Activated naive CD4-positive, alpha-beta T cell treated with anti-CD3 and anti-CD28 coated beads, Interleukin-2, amount 50 U/mL, for 72 hours (primary cell): ENCODE measurements around the gene MAP1LC3B. TPM values are rescaled to one million over a fixed set of nuclear protein-coding genes. Genes with fewer than 3 reads are reported as not detected.
A peak's percentile ranks its signal among the peaks of the same experiment; 100 is the strongest.
"Not testable (repeated sequence)": the region's sequence is repeated elsewhere in the genome, so short reads cannot be mapped to it uniquely, and the experiment has no call there.

Experiments used
- ATAC-seq, 2 donors: fragments of 150-1000 bp; cut with Tn5 transposase; 2 replicates each; pipeline ENCODE4 v1.10.0; 2021; ENCODE audit warnings: mild to moderate bottlenecking in 2 of 2, moderate library complexity in 2 of 2
- DNase-seq, 2 donors: peaks; one replicate each; pipeline ENCODE4 v3.0.0; 2021 to 2022; ENCODE audit warnings: low spot score in 2 of 2
- H3K27ac Mint-ChIP-seq, 2 donors: one replicate each; pipeline ENCODE4 v1.8.0; 2022; ENCODE audit warnings: mild to moderate bottlenecking in 2 of 2, mixed read lengths in 2 of 2
- H3K36me3 Mint-ChIP-seq, 2 donors: one replicate each; pipeline ENCODE4 v1.8.0; 2022; ENCODE audit warnings: mixed read lengths in 2 of 2
- H3K9me3 Mint-ChIP-seq, 2 donors: one replicate each; pipeline ENCODE4 v1.8.0; 2022; ENCODE audit warnings: mixed read lengths in 2 of 2
- total RNA-seq, 2 donors: library from RNA; stranded (reverse); gene quantifications; one replicate each; pipeline ENCODE4 v1.2.3, GENCODE V29; 2022

MAP1LC3B gene
- total RNA-seq, 2 donors from 2014 or later, result 64.7 to 83.4 TPM

DNA sequence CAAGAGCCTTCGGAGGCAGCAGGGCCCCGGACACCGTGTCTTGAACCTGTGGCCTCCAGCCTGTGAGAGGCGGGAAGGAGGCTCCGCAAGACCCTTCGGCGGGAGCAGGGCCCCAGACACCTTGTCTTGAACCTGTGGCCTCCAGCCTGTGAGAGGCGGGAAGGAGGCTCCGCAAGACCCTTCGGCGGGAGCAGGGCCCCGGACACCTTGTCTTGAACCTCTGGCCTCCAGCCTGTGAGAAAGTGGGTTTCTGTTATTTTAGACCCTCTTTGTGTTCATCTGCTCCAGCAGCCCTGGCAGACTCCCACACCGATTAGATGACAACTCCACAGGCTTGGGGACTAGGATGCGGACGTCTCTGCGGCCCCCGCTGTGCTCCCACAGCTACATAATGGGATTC is 38.5 kb upstream of the MAP1LC3B start:
- ATAC-seq (no peak), DNase-seq (no peak)
- Mint-ChIP-seq H3K36me3 (peaks cover 0 to 4% of the 10 kb centered on the region in 2 donors), H3K9me3 (no peaks in the 10 kb centered on the region), H3K27ac (no peak overlapping the region)

- Mint-ChIP-seq H3K9me3 (no peaks in the 10 kb centered on the region), H3K27ac (peak overlapping the region in 1 of 2 donors; percentile 12), H3K36me3 (peaks cover 0 to 5% of the 10 kb centered on the region in 2 donors)
- DNase-seq, result no peak
- no peak for ATAC-seq
Observed at GRCh38 chr16:87356491-87356853, 35.7 kb upstream of the MAP1LC3B start.

- Mint-ChIP-seq H3K36me3 (peaks cover 0 to 5% of the 10 kb centered on the region in 2 donors), H3K27ac (peak overlapping the region in 1 of 2 donors; percentile 4), H3K9me3 (no peaks in the 10 kb centered on the region)
- ATAC-seq (no peak), DNase-seq (no peak)
Observed at GRCh38 chr16:87358250-87358649, 33.9 kb upstream of the MAP1LC3B start.

DNA sequence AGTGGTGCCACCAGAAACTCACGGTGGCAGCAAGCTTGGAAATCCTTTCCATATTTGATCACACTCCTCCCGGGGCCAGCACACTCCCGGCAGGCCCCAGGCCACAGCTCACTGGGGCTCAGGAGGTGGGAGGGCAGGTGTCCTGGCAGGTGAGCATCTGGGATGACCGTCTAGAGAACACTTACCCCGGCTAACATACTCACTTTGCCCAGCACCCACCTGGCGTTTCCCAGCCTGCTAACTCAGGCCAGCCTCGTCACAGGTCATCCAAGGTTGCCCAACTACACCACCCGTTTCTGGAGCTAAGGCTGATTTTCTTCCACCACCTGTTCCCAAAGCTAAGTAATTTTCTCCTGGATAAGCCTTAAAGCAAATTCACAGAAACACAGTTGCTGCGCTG is 33.4 kb upstream of the MAP1LC3B start:
- Mint-ChIP-seq H3K9me3 (no peaks in the 10 kb centered on the region), H3K27ac (no peak overlapping the region), H3K36me3 (peaks cover 0 to 5% of the 10 kb centered on the region in 2 donors)
- DNase-seq (no peak), ATAC-seq (no peak)

- DNase-seq (no peak), ATAC-seq (no peak)
- no peaks in the 10 kb centered on the region for H3K9me3 Mint-ChIP-seq
- H3K36me3 Mint-ChIP-seq, result peaks cover 0 to 5% of the 10 kb centered on the region in 2 donors
- H3K27ac Mint-ChIP-seq, result no peak overlapping the region
Observed at GRCh38 chr16:87359121-87359520, 33.0 kb upstream of the MAP1LC3B start.

GRCh38 chr16:87360862-87361610 is 31.1 kb upstream of the MAP1LC3B start:
- H3K36me3 Mint-ChIP-seq, result peaks cover 0 to 5% of the 10 kb centered on the region in 2 donors
- DNase-seq (no peak), ATAC-seq (no peak)
- no peaks in the 10 kb centered on the region for H3K9me3 Mint-ChIP-seq
- H3K27ac Mint-ChIP-seq, result peak overlapping the region; percentile 60 to 67

GRCh38 chr16:87361916-87362619 is 30.1 kb upstream of the MAP1LC3B start:
- ATAC-seq, result no peak
- DNase-seq, result no peak
- Mint-ChIP-seq H3K36me3 (peaks cover 0 to 5% of the 10 kb centered on the region in 2 donors), H3K27ac (no peak overlapping the region), H3K9me3 (no peaks in the 10 kb centered on the region)

GRCh38 chr16:87362828-87363559 is 29.1 kb upstream of the MAP1LC3B start:
- ATAC-seq, H3K36me3 Mint-ChIP-seq, DNase-seq, H3K9me3 Mint-ChIP-seq: not testable (repeated sequence)
- H3K27ac Mint-ChIP-seq, result peak overlapping the region in 1 of 2 donors; percentile 17

- DNase-seq (no peak), ATAC-seq (peak in 1 of 2 donors; percentile 16)
- Mint-ChIP-seq H3K27ac (peak overlapping the region; percentile 17 to 57), H3K9me3 (no peaks in the 10 kb centered on the region), H3K36me3 (peaks cover 0 to 5% of the 10 kb centered on the region in 2 donors)
Observed at GRCh38 chr16:87363771-87364455, 28.2 kb upstream of the MAP1LC3B start.

GRCh38 chr16:87365021-87365713 is 27.0 kb upstream of the MAP1LC3B start:
- no peak for DNase-seq
- H3K36me3 Mint-ChIP-seq, result no peaks in the 10 kb centered on the region
- ATAC-seq, result no peak
- H3K27ac Mint-ChIP-seq, result peak overlapping the region; percentile 13 to 69
- no peaks in the 10 kb centered on the region for H3K9me3 Mint-ChIP-seq

DNA sequence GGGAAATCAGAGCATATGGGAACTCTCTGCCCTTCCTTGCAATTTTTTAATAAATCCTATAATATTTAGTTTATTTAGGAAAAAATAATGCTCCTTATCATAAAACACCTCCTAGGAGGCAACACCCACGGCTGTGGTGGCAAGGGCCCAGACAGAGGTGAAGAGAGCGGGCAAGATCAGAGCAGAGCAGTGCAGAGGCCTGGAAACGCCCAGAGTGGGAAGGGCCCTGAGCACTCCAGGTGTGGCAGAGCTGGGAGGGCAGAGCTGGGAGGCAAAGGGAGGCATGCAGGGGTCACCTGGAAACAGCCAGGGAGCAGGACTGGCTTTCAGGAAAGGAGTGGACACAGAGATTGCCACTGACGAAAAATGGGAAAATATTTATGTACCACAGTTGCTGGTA is 25.8 kb upstream of the MAP1LC3B start:
- DNase-seq (no peak), ATAC-seq (no peak)
- Mint-ChIP-seq H3K27ac (peak overlapping the region; percentile 69 to 72), H3K9me3 (no peaks in the 10 kb centered on the region), H3K36me3 (no peaks in the 10 kb centered on the region)

DNA sequence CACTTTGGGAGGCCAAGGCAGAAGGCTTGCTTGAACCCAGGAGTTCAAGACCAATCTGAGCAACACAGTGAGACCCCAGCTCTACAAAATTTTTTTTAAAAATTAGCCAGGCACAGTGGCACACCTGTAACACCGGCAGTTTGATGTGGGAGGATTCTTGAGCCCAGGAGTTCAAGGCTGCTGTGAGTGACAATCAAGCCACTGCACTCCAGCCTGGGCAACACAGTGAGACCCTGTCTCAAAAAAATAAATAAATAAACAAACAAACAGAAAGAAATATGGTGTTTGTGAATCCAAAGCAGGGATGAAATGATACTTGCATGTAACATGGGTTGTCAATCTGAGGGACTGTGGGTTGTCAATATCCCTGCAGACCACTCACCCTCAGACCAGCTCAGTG is 25.2 kb upstream of the MAP1LC3B start:
- Mint-ChIP-seq H3K27ac (no peak overlapping the region), H3K9me3 (no peaks in the 10 kb centered on the region), H3K36me3 (no peaks in the 10 kb centered on the region)
- DNase-seq (no peak), ATAC-seq (no peak)

DNA sequence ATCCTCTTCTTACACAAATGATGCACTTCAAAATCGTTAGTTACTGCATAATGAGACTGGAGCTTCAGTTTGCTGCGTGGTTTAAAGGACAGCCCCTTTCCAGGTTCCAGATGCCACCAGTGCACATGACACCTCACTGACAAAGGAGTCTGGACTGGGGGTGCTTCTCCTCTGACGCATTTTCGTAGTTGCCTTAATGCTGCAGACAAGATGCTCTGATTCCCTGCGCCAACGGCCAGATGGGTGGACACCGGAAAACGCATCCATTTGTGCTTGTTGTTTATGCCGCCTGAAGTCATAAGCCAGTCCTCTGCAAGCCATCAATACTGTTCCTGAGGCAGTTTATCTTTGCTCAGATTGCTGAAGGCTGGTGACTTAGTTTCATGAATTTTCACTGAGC is 24.6 kb upstream of the MAP1LC3B start:
- Mint-ChIP-seq H3K36me3 (no peaks in the 10 kb centered on the region), H3K9me3 (no peaks in the 10 kb centered on the region), H3K27ac (peak overlapping the region; percentile 36 to 65)
- DNase-seq (no peak), ATAC-seq (no peak)

GRCh38 chr16:87368029-87368770 is 23.9 kb upstream of the MAP1LC3B start:
- Mint-ChIP-seq H3K27ac (peak overlapping the region; percentile 65 to 67), H3K36me3 (no peaks in the 10 kb centered on the region), H3K9me3 (no peaks in the 10 kb centered on the region)
- DNase-seq (no peak), ATAC-seq (peak in 1 of 2 donors; percentile 48)

DNA sequence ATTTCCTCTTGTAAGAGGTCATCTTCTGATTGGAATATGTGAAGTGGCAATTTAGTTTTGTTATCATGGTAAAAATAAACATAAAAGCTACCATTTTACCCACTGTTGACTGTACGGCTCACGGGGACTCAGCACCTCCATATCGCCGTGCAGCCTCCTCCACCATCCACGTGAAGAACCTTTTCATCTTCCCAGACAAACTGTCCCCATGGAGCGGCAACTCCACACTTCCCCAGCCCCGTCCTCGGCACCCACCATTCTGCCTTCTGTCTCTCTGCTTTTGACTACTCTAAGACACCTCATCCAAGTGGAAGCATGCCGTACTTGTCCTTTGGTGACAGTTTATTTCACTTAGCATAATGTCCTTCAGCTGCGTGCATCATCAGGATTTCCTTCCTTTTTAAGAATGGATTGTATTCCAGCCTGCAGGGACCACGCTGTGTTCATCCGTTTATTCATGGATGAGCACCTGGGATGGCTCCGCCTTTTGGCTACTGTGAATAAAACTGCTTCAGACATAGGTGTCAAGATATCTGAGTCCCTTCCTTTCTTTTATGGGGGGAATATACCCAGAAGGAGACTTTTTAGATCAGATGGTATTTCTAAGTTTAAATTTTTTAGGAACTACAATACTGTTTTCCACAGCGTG is 22.9 kb upstream of the MAP1LC3B start:
- H3K9me3 Mint-ChIP-seq, result no peaks in the 10 kb centered on the region
- H3K36me3 Mint-ChIP-seq, result no peaks in the 10 kb centered on the region
- ATAC-seq (no peak), DNase-seq (no peak)
- H3K27ac Mint-ChIP-seq, result no peak overlapping the region
